ENCODE measurements around the gene FEN1. TPM values are rescaled to one million over a fixed set of nuclear protein-coding genes. Genes with fewer than 3 reads are reported as not detected.

The FEN1 gene
- polyA plus RNA-seq, 1 of the 3 experiments (the other 2 are of a cell fraction), result 35.9 TPM

GRCh38 chr11:61802605-61803004, 9.9 kb downstream of the FEN1 start:
- no peak overlapping the region for H3K4me3 ChIP-seq (ENCODE audit: low read depth in 2 of 2, low read length in 1 of 2)
- peaks cover 23% of the 10 kb centered on the region for H3K79me2 ChIP-seq (ENCODE audit: insufficient read depth)
- H2AFZ ChIP-seq (ENCODE audit: low read depth), result no peak overlapping the region
- no peak for DNase-seq
- H3K27ac ChIP-seq (ENCODE audit: low read depth in 2 of 2, low read length in 1 of 2), result no peak overlapping the region
- TF ChIP-seq, protein P1, sequence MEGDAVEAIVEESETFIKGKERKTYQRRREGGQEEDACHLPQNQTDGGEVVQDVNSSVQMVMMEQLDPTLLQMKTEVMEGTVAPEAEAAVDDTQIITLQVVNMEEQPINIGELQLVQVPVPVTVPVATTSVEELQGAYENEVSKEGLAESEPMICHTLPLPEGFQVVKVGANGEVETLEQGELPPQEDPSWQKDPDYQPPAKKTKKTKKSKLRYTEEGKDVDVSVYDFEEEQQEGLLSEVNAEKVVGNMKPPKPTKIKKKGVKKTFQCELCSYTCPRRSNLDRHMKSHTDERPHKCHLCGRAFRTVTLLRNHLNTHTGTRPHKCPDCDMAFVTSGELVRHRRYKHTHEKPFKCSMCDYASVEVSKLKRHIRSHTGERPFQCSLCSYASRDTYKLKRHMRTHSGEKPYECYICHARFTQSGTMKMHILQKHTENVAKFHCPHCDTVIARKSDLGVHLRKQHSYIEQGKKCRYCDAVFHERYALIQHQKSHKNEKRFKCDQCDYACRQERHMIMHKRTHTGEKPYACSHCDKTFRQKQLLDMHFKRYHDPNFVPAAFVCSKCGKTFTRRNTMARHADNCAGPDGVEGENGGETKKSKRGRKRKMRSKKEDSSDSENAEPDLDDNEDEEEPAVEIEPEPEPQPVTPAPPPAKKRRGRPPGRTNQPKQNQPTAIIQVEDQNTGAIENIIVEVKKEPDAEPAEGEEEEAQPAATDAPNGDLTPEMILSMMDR (IDR thresholded peaks at IDR 0.05), result no peak
- no peak for TF ChIP-seq NRF1 (IDR thresholded peaks at IDR 0.05; ENCODE audit: low read depth, low read length)
- TF ChIP-seq, protein P2, sequence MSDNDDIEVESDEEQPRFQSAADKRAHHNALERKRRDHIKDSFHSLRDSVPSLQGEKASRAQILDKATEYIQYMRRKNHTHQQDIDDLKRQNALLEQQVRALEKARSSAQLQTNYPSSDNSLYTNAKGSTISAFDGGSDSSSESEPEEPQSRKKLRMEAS (IDR thresholded peaks at IDR 0.05; ENCODE audit: low read depth), result no peak
- CTCF ChIA-PET, result interaction anchor here (0.8 to 7.3 kb wide), 4 partner anchors 95 to 305 kb away, joined by 3 to 92 read pairs (median 7); no protein-coding TSS in a partner anchor
- H3K27me3 ChIP-seq (ENCODE audit: insufficient read depth), result no peaks in the 10 kb centered on the region
- 94% methylated on average over 6 of the region's 6 CpGs for WGBS (ENCODE audit: low lambda C conversion rate)
- no peaks in the 10 kb centered on the region for H3K9me2 ChIP-seq
- H3F3A ChIP-seq (replicated peaks; ENCODE audit: insufficient read depth), result peaks cover 6% of the 10 kb centered on the region
- H3K9me3 ChIP-seq, result no peaks in the 10 kb centered on the region
- no peaks in the 10 kb centered on the region; a peak in 1 of 4 replicates for H3K4me1 ChIP-seq (ENCODE audit: control insufficient read depth in 1 of 2, insufficient read depth in 2 of 2, low read depth in 1 of 2, low read length in 1 of 2)
- no peaks in the 10 kb centered on the region for H4K20me1 ChIP-seq (ENCODE audit: insufficient read depth)
- peaks cover 14 to 46% of the 10 kb centered on the region in 2 experiments for H3K36me3 ChIP-seq (replicated peaks in 1 of 2; ENCODE audit: control insufficient read depth in 1 of 2, insufficient read depth in 2 of 2, low read length in 1 of 2)
- H3K4me2 ChIP-seq, result no peak overlapping the region
- POLR2A ChIA-PET, result interaction anchor here (1.8 kb wide), 1 partner anchor 11 kb away, joined by 7 read pairs; the partner anchor contains the start of gene TMEM258
- no peak overlapping the region for H3K9ac ChIP-seq

- H2AFZ ChIP-seq (ENCODE audit: low read depth), result no peak overlapping the region
- peaks cover 14 to 55% of the 10 kb centered on the region in 2 experiments for H3K36me3 ChIP-seq (replicated peaks in 1 of 2; ENCODE audit: control insufficient read depth in 1 of 2, insufficient read depth in 2 of 2, low read length in 1 of 2)
- 86% methylated on average over 3 of the region's 3 CpGs for WGBS (ENCODE audit: low lambda C conversion rate)
- H3K4me3 ChIP-seq (ENCODE audit: low read depth in 2 of 2, low read length in 1 of 2), result no peak overlapping the region
- no peak overlapping the region for H3K9ac ChIP-seq
- H3K27ac ChIP-seq (ENCODE audit: low read depth in 2 of 2, low read length in 1 of 2), result no peak overlapping the region
- H3K4me2 ChIP-seq, result no peak overlapping the region
- H3K9me2 ChIP-seq, result no peaks in the 10 kb centered on the region
- H3K4me1 ChIP-seq (ENCODE audit: control insufficient read depth in 1 of 2, insufficient read depth in 2 of 2, low read depth in 1 of 2, low read length in 1 of 2), result no peaks in the 10 kb centered on the region
- H3K27me3 ChIP-seq (ENCODE audit: insufficient read depth), result no peaks in the 10 kb centered on the region
- ChIA-PET POLR2A (interaction anchor here (1.2 to 1.5 kb wide), 2 partner anchors 11 kb away, joined by 3 to 4 read pairs; partner anchors contain the start of gene FEN1), CTCF (interaction anchor here (0.7 to 3.5 kb wide), 8 partner anchors 8 to 304 kb away, joined by 3 to 13 read pairs (median 6); partner anchors contain the start of genes FEN1 and TMEM258)
- peaks cover 9% of the 10 kb centered on the region for H3K79me2 ChIP-seq (ENCODE audit: insufficient read depth)
- H4K20me1 ChIP-seq (ENCODE audit: insufficient read depth), result no peaks in the 10 kb centered on the region
- TF ChIP-seq, protein P3, sequence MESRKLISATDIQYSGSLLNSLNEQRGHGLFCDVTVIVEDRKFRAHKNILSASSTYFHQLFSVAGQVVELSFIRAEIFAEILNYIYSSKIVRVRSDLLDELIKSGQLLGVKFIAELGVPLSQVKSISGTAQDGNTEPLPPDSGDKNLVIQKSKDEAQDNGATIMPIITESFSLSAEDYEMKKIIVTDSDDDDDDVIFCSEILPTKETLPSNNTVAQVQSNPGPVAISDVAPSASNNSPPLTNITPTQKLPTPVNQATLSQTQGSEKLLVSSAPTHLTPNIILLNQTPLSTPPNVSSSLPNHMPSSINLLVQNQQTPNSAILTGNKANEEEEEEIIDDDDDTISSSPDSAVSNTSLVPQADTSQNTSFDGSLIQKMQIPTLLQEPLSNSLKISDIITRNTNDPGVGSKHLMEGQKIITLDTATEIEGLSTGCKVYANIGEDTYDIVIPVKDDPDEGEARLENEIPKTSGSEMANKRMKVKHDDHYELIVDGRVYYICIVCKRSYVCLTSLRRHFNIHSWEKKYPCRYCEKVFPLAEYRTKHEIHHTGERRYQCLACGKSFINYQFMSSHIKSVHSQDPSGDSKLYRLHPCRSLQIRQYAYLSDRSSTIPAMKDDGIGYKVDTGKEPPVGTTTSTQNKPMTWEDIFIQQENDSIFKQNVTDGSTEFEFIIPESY (IDR thresholded peaks at IDR 0.05; ENCODE audit: borderline replicate concordance, low read depth), result no peak
- TF ChIP-seq TEAD4 (IDR thresholded peaks at IDR 0.05; ENCODE audit: borderline replicate concordance, insufficient read depth) (no peak), EP300 (IDR thresholded peaks at IDR 0.05; ENCODE audit: borderline replicate concordance in 1 of 2, low read depth in 1 of 2, low read length in 1 of 2) (no peak), POLR2AphosphoS5 (IDR thresholded peaks at IDR 0.05; ENCODE audit: low read depth, low read length) (no peak), ELF1 (IDR thresholded peaks at IDR 0.05) (no peak)
- TF ChIP-seq, protein P4, sequence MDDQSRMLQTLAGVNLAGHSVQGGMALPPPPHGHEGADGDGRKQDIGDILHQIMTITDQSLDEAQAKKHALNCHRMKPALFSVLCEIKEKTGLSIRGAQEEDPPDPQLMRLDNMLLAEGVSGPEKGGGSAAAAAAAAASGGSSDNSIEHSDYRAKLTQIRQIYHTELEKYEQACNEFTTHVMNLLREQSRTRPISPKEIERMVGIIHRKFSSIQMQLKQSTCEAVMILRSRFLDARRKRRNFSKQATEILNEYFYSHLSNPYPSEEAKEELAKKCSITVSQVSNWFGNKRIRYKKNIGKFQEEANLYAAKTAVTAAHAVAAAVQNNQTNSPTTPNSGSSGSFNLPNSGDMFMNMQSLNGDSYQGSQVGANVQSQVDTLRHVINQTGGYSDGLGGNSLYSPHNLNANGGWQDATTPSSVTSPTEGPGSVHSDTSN (IDR thresholded peaks at IDR 0.05), result no peak
- DNase-seq, result no peak
- peaks cover 6% of the 10 kb centered on the region for H3F3A ChIP-seq (replicated peaks; ENCODE audit: insufficient read depth)
- H3K9me3 ChIP-seq, result no peaks in the 10 kb centered on the region
These were observed 11.4 kb downstream of the FEN1 start for GRCh38 chr11:61803889-61804647.
